GM18867 (cell line): Measurements from ENCODE around the gene ICE2.
"Not testable (repeated sequence)": the region's sequence is repeated elsewhere in the genome, so short reads cannot be mapped to it uniquely, and the experiment has no call there.

Experiments
- ATAC-seq: cut with Tn5 transposase; IDR thresholded peaks from one replicate; pipeline ENCODE4 v1.9.1; 2021; ENCODE audit warnings: mild to moderate bottlenecking, moderate library complexity; ENCODE audit not compliant: unreplicated experiment

The ICE2 gene

GRCh38 chr15:60411774-60412425 is 67.0 kb downstream of the ICE2 start:
- no peak for ATAC-seq

GRCh38 chr15:60410350-60410749 is 68.6 kb downstream of the ICE2 start:
- not testable (repeated sequence) for ATAC-seq

- ATAC-seq: peak; percentile 53
These were observed 70.4 kb downstream of the ICE2 start for GRCh38 chr15:60408463-60408981.

- no peak for ATAC-seq
These were observed 71.5 kb downstream of the ICE2 start for GRCh38 chr15:60407415-60407805.

- no peak for ATAC-seq
These were observed 72.2 kb downstream of the ICE2 start for GRCh38 chr15:60406513-60407414.

- ATAC-seq: no peak
These were observed 73.5 kb downstream of the ICE2 start for GRCh38 chr15:60405399-60405798.

- ATAC-seq: not testable (repeated sequence)
These were observed 74.6 kb downstream of the ICE2 start for GRCh38 chr15:60404351-60404750.

GRCh38 chr15:60400944-60401343 is 78.0 kb downstream of the ICE2 start:
- ATAC-seq: no peak

GRCh38 chr15:60399931-60400330 is 79.0 kb downstream of the ICE2 start:
- no peak for ATAC-seq

- no peak for ATAC-seq
These were observed 79.6 kb downstream of the ICE2 start for GRCh38 chr15:60399246-60399915.

GRCh38 chr15:60397772-60398445 is 81.0 kb downstream of the ICE2 start, which contains the start of gene ANXA2:
Gene ANXA2 (minus strand): TSS chr15:60397986. CDS start chr15:60386075, 11,911 bp downstream.
- ATAC-seq: peak; percentile 77

- peak; percentile 69 for ATAC-seq
These were observed 81.8 kb downstream of the ICE2 start for GRCh38 chr15:60396958-60397771.

GRCh38 chr15:60396560-60396957 is 82.4 kb downstream of the ICE2 start:
- no peak for ATAC-seq

GRCh38 chr15:60396100-60396499 is 82.8 kb downstream of the ICE2 start:
- no peak for ATAC-seq

- ATAC-seq: no peak
These were observed 83.5 kb downstream of the ICE2 start for GRCh38 chr15:60395276-60396011.

- ATAC-seq: no peak
These were observed 84.2 kb downstream of the ICE2 start for GRCh38 chr15:60394689-60395097.

GRCh38 chr15:60392986-60393790 is 85.8 kb downstream of the ICE2 start:
- ATAC-seq: no peak

GRCh38 chr15:60392601-60392985 is 86.3 kb downstream of the ICE2 start:
- no peak for ATAC-seq
